WTC11 (cell line): ENCODE measurements around the gene NRG3. TPM values are rescaled to one million over a fixed set of nuclear protein-coding genes. Genes with fewer than 3 reads are reported as not detected.

Experiments used
- ATAC-seq: fragments of 200-7000 bp; cut with Tn5 transposase; 2 replicates; pipeline ENCODE4 v1.10.0; 2021; ENCODE audit warnings: mild to moderate bottlenecking, moderate library complexity
- CTCF ChIA-PET: fragments of 300-600 bp; sonication (Branson Sonifier 250); formaldehyde crosslinking; loops from one replicate; lab custom pipeline; 2021; ENCODE audit warnings: antibody characterized with exemption; lab: Charles Lee
- POLR2A ChIA-PET: fragments of 350-600 bp; sonication (Branson Sonifier 250); formaldehyde crosslinking; loops from one replicate; lab custom pipeline; 2021; ENCODE audit warnings: antibody characterized with exemption; lab: Charles Lee
- DNase-seq: peaks from one replicate; pipeline ENCODE4 v3.0.0; 2021; ENCODE audit warnings: low spot score
- H3K27ac Mint-ChIP-seq: 2 replicates; pipeline ENCODE4 v1.8.0; 2021; ENCODE audit warnings: mixed read lengths
- H3K27me3 Mint-ChIP-seq: 2 replicates; pipeline ENCODE4 v1.8.0; 2021; ENCODE audit warnings: low read depth, mild to moderate bottlenecking, moderate library complexity, mixed read lengths
- H3K36me3 Mint-ChIP-seq: 2 replicates; pipeline ENCODE4 v1.8.0; 2021; ENCODE audit warnings: mixed read lengths
- H3K4me1 Mint-ChIP-seq: 2 replicates; pipeline ENCODE4 v1.8.0; 2022; ENCODE audit warnings: mixed read lengths
- H3K4me3 Mint-ChIP-seq: 2 replicates; pipeline ENCODE4 v1.8.0; 2021; ENCODE audit warnings: mild to moderate bottlenecking, moderate library complexity, mixed read lengths
- H3K9me3 Mint-ChIP-seq: 2 replicates; pipeline ENCODE4 v1.8.0; 2021; ENCODE audit warnings: mixed read lengths
- ETV6 ChIP-seq: sonication (generic); formaldehyde crosslinking; IDR thresholded peaks from 2 replicates; pipeline ENCODE4 v1.8.1; 2022; ENCODE audit warnings: mild to moderate bottlenecking, missing genetic modification reagents
- FOXJ3 ChIP-seq: sonication (generic); formaldehyde crosslinking; IDR thresholded peaks from 2 replicates; pipeline ENCODE4 v1.9.0; 2021; ENCODE audit warnings: missing genetic modification reagents, mild to moderate bottlenecking, borderline replicate concordance
- FOXP1 ChIP-seq: sonication (generic); formaldehyde crosslinking; IDR thresholded peaks from 2 replicates; pipeline ENCODE4 v1.8.0; 2022; ENCODE audit warnings: missing genetic modification reagents, mild to moderate bottlenecking, moderate library complexity, borderline replicate concordance
- HMGA2 ChIP-seq: fragments of 250-450 bp; sonication (Bioruptor Pico); IDR thresholded peaks from 2 replicates; pipeline ENCODE4 v1.4.0; 2021; ENCODE audit warnings: mild to moderate bottlenecking, moderate library complexity
- MXD4 ChIP-seq: fragments of 250-450 bp; sonication (Bioruptor Pico); IDR thresholded peaks from 2 replicates; pipeline ENCODE4 v1.8.0; 2021; ENCODE audit warnings: mild to moderate bottlenecking, moderate library complexity, borderline replicate concordance
- RELA ChIP-seq: sonication (generic); formaldehyde crosslinking; IDR thresholded peaks from 2 replicates; pipeline ENCODE4 v1.8.1; 2022; ENCODE audit warnings: missing genetic modification reagents, mild to moderate bottlenecking, borderline replicate concordance
- SMAD3 ChIP-seq: sonication (generic); formaldehyde crosslinking; IDR thresholded peaks from 2 replicates; pipeline ENCODE4 v1.8.0; 2022; ENCODE audit warnings: missing genetic modification reagents, mild to moderate bottlenecking, borderline replicate concordance
- TEAD1 ChIP-seq: sonication (generic); formaldehyde crosslinking; IDR thresholded peaks from 2 replicates; pipeline ENCODE4 v1.8.0; 2022; ENCODE audit warnings: mild to moderate bottlenecking, missing genetic modification reagents
- TEAD4 ChIP-seq: sonication (generic); formaldehyde crosslinking; IDR thresholded peaks from 2 replicates; pipeline ENCODE4 v1.8.0; 2022; ENCODE audit warnings: mild to moderate bottlenecking, missing genetic modification reagents
- ZNF232 ChIP-seq: sonication (generic); formaldehyde crosslinking; IDR thresholded peaks from 2 replicates; pipeline ENCODE4 v1.8.0; 2022; ENCODE audit warnings: mild to moderate bottlenecking, missing genetic modification reagents
- total RNA-seq: library from RNA; stranded (reverse); gene quantifications from 3 replicates; pipeline ENCODE4 v1.2.3, GENCODE V29; 2021
- TF ChIP-seq, protein P1 (sequence below): fragments of 250-450 bp; sonication (Bioruptor Pico); IDR thresholded peaks from 2 replicates; pipeline ENCODE4 v1.9.0; 2021; ENCODE audit warnings: mild to moderate bottlenecking
- TF ChIP-seq, protein P2 (sequence below): fragments of 250-450 bp; sonication (Bioruptor Pico); IDR thresholded peaks from 2 replicates; pipeline ENCODE4 v1.8.0; 2021; ENCODE audit warnings: mild to moderate bottlenecking
- TF ChIP-seq, protein P3 (sequence below): fragments of 250-450 bp; sonication (Bioruptor Pico); IDR thresholded peaks from 2 replicates; pipeline ENCODE4 v2.1.2; 2022; ENCODE audit warnings: mild to moderate bottlenecking, moderate library complexity
- TF ChIP-seq, protein P4 (sequence below): sonication (generic); formaldehyde crosslinking; IDR thresholded peaks from 2 replicates; pipeline ENCODE4 v1.8.0; 2022; ENCODE audit warnings: mild to moderate bottlenecking, missing genetic modification reagents
- TF ChIP-seq, protein P5 (sequence below): sonication (generic); formaldehyde crosslinking; conservative IDR thresholded peaks from 2 replicates; pipeline ENCODE4 v1.8.1; 2023; ENCODE audit warnings: mild to moderate bottlenecking, low read depth, missing genetic modification reagents, moderate library complexity
- TF ChIP-seq, protein P6 (sequence below): sonication (generic); formaldehyde crosslinking; IDR thresholded peaks from 2 replicates; pipeline ENCODE4 v1.8.0; 2023; ENCODE audit warnings: mild to moderate bottlenecking, missing genetic modification reagents
- TF ChIP-seq, protein P7 (sequence below): fragments of 250-450 bp; sonication (Bioruptor Pico); IDR thresholded peaks from 2 replicates; pipeline ENCODE4 v1.9.0; 2021; ENCODE audit warnings: mild to moderate bottlenecking
- TF ChIP-seq, protein P8 (sequence below): sonication (generic); formaldehyde crosslinking; IDR thresholded peaks from 2 replicates; pipeline ENCODE4 v1.8.0; 2022; ENCODE audit warnings: mild to moderate bottlenecking, missing genetic modification reagents

NRG3 gene
- total RNA-seq, 1 experiment from 2014 or later, result 7.0 TPM

DNA sequence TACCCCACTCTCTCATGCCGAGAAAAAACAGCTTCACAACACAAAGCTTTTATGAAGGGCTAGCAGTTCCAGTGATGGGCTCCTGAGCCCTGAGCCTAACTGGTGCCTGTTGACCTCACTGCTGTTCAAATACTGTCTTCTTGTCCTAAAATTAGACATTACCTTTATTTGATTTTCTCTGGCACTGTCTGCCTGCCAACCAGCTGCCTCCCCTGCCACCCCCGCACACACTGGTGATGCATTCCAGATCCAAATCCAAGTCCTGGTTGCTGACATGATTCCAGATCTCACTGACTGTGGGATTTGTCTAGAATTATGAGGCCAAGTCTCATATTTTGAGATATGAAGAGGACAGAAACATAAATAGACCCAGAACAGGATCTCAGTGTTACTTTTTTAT lies 816.2 kb downstream of the NRG3 start (continued):
- TF ChIP-seq, protein P1, sequence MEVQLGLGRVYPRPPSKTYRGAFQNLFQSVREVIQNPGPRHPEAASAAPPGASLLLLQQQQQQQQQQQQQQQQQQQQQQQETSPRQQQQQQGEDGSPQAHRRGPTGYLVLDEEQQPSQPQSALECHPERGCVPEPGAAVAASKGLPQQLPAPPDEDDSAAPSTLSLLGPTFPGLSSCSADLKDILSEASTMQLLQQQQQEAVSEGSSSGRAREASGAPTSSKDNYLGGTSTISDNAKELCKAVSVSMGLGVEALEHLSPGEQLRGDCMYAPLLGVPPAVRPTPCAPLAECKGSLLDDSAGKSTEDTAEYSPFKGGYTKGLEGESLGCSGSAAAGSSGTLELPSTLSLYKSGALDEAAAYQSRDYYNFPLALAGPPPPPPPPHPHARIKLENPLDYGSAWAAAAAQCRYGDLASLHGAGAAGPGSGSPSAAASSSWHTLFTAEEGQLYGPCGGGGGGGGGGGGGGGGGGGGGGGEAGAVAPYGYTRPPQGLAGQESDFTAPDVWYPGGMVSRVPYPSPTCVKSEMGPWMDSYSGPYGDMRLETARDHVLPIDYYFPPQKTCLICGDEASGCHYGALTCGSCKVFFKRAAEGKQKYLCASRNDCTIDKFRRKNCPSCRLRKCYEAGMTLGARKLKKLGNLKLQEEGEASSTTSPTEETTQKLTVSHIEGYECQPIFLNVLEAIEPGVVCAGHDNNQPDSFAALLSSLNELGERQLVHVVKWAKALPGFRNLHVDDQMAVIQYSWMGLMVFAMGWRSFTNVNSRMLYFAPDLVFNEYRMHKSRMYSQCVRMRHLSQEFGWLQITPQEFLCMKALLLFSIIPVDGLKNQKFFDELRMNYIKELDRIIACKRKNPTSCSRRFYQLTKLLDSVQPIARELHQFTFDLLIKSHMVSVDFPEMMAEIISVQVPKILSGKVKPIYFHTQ (CRISPR knock-in tag), result no peak
- TF ChIP-seq SMAD3 (no peak), ETV6 (CRISPR knock-in tag) (no peak), RELA (CRISPR knock-in tag) (no peak)
- TF ChIP-seq, protein P2, sequence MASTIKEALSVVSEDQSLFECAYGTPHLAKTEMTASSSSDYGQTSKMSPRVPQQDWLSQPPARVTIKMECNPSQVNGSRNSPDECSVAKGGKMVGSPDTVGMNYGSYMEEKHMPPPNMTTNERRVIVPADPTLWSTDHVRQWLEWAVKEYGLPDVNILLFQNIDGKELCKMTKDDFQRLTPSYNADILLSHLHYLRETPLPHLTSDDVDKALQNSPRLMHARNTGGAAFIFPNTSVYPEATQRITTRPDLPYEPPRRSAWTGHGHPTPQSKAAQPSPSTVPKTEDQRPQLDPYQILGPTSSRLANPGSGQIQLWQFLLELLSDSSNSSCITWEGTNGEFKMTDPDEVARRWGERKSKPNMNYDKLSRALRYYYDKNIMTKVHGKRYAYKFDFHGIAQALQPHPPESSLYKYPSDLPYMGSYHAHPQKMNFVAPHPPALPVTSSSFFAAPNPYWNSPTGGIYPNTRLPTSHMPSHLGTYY (CRISPR knock-in tag), result no peak
- TF ChIP-seq, protein P3, sequence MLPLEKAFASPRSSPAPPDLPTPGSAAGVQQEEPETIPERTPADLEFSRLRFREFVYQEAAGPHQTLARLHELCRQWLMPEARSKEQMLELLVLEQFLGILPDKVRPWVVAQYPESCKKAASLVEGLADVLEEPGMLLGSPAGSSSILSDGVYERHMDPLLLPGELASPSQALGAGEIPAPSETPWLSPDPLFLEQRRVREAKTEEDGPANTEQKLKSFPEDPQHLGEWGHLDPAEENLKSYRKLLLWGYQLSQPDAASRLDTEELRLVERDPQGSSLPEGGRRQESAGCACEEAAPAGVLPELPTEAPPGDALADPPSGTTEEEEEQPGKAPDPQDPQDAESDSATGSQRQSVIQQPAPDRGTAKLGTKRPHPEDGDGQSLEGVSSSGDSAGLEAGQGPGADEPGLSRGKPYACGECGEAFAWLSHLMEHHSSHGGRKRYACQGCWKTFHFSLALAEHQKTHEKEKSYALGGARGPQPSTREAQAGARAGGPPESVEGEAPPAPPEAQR, result no peak

DNA sequence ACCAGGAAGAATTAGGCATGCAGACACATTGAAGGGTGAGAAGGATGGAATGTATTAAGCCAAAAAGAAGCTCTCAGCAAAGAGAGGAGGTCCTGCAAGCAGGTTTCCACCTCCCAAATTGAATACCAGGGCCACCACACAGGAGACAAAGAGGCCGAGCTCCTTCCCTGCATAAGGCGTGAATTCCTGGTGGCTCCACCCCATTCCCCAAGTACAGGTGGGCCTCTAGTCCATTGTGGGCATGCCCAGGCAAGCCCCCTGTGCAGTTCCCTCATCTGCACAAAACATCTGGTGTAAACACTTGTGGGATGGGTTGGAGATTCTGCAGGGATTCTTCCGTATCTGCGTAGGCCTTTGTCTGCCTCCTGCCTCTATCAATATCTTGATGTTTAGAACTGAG lies 817.5 kb downstream of the NRG3 start:
- CTCF ChIA-PET, result no interaction called here
- POLR2A ChIA-PET, result no interaction called here
- TF ChIP-seq, protein P4, sequence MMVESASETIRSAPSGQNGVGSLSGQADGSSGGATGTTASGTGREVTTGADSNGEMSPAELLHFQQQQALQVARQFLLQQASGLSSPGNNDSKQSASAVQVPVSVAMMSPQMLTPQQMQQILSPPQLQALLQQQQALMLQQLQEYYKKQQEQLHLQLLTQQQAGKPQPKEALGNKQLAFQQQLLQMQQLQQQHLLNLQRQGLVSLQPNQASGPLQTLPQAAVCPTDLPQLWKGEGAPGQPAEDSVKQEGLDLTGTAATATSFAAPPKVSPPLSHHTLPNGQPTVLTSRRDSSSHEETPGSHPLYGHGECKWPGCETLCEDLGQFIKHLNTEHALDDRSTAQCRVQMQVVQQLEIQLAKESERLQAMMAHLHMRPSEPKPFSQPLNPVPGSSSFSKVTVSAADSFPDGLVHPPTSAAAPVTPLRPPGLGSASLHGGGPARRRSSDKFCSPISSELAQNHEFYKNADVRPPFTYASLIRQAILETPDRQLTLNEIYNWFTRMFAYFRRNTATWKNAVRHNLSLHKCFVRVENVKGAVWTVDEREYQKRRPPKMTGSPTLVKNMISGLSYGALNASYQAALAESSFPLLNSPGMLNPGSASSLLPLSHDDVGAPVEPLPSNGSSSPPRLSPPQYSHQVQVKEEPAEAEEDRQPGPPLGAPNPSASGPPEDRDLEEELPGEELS (CRISPR knock-in tag), result no peak
- TF ChIP-seq, protein P5, sequence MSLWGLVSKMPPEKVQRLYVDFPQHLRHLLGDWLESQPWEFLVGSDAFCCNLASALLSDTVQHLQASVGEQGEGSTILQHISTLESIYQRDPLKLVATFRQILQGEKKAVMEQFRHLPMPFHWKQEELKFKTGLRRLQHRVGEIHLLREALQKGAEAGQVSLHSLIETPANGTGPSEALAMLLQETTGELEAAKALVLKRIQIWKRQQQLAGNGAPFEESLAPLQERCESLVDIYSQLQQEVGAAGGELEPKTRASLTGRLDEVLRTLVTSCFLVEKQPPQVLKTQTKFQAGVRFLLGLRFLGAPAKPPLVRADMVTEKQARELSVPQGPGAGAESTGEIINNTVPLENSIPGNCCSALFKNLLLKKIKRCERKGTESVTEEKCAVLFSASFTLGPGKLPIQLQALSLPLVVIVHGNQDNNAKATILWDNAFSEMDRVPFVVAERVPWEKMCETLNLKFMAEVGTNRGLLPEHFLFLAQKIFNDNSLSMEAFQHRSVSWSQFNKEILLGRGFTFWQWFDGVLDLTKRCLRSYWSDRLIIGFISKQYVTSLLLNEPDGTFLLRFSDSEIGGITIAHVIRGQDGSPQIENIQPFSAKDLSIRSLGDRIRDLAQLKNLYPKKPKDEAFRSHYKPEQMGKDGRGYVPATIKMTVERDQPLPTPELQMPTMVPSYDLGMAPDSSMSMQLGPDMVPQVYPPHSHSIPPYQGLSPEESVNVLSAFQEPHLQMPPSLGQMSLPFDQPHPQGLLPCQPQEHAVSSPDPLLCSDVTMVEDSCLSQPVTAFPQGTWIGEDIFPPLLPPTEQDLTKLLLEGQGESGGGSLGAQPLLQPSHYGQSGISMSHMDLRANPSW, result no peak
- no peak for TF ChIP-seq FOXP1 (CRISPR knock-in tag)
- TF ChIP-seq, protein P6, sequence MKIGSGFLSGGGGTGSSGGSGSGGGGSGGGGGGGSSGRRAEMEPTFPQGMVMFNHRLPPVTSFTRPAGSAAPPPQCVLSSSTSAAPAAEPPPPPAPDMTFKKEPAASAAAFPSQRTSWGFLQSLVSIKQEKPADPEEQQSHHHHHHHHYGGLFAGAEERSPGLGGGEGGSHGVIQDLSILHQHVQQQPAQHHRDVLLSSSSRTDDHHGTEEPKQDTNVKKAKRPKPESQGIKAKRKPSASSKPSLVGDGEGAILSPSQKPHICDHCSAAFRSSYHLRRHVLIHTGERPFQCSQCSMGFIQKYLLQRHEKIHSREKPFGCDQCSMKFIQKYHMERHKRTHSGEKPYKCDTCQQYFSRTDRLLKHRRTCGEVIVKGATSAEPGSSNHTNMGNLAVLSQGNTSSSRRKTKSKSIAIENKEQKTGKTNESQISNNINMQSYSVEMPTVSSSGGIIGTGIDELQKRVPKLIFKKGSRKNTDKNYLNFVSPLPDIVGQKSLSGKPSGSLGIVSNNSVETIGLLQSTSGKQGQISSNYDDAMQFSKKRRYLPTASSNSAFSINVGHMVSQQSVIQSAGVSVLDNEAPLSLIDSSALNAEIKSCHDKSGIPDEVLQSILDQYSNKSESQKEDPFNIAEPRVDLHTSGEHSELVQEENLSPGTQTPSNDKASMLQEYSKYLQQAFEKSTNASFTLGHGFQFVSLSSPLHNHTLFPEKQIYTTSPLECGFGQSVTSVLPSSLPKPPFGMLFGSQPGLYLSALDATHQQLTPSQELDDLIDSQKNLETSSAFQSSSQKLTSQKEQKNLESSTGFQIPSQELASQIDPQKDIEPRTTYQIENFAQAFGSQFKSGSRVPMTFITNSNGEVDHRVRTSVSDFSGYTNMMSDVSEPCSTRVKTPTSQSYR (CRISPR knock-in tag), result no peak
- no peak for TF ChIP-seq HMGA2 (CRISPR knock-in tag)
- TF ChIP-seq TEAD1 (CRISPR knock-in tag), result no peak
- no peak for TF ChIP-seq ZNF232 (CRISPR knock-in tag)
- TF ChIP-seq, protein P7, sequence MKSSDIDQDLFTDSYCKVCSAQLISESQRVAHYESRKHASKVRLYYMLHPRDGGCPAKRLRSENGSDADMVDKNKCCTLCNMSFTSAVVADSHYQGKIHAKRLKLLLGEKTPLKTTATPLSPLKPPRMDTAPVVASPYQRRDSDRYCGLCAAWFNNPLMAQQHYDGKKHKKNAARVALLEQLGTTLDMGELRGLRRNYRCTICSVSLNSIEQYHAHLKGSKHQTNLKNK (CRISPR knock-in tag), result no peak
- TF ChIP-seq TEAD4 (CRISPR knock-in tag), result no peak
- TF ChIP-seq, protein P8, sequence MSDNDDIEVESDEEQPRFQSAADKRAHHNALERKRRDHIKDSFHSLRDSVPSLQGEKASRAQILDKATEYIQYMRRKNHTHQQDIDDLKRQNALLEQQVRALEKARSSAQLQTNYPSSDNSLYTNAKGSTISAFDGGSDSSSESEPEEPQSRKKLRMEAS (CRISPR knock-in tag), result no peak
- TF ChIP-seq FOXJ3 (CRISPR knock-in tag), result no peak
- no peak for TF ChIP-seq MXD4 (CRISPR knock-in tag)
- TF ChIP-seq, protein P3, result no peak
- Mint-ChIP-seq H3K9me3 (peaks cover 27% of the 10 kb centered on the region), H3K4me3 (no peak overlapping the region), H3K36me3 (peaks cover 23% of the 10 kb centered on the region), H3K27ac (no peak overlapping the region), H3K4me1 (peaks cover 4% of the 10 kb centered on the region), H3K27me3 (no peaks in the 10 kb centered on the region; the same call in 1 of the 2 replicates)
- no peak for DNase-seq
- peak; percentile 52; the same call in 1 of the 2 replicates for ATAC-seq
